Mesenchymal stem cell (in vitro differentiated cells and primary cell): ENCODE data around the gene DICER1.

Source experiments
- DNase-seq: peaks from one replicate; pipeline ENCODE4 v3.0.0-alpha.2; 2013
- H2AFZ ChIP-seq: one replicate; pipeline ENCODE4 v1.6.1; 2013; ENCODE audit warnings: low read depth, mild to moderate bottlenecking, control low read depth, inconsistent platforms, low read length, moderate library complexity
- H2AK5ac ChIP-seq: 2 replicates; pipeline ENCODE4 v1.6.1; 2013; ENCODE audit warnings: low read length, moderate library complexity, mild to moderate bottlenecking, inconsistent platforms; ENCODE audit not compliant: severe bottlenecking
- H2BK120ac ChIP-seq: one replicate; pipeline ENCODE4 v1.6.1; 2013; ENCODE audit warnings: low read depth, mild to moderate bottlenecking, inconsistent platforms, low read length, moderate library complexity
- H2BK12ac ChIP-seq, 2 experiments: one replicate each; pipeline ENCODE4 v1.6.1; 2013; ENCODE audit warnings: inconsistent platforms in 2 of 2, low read length in 2 of 2, mild to moderate bottlenecking in 2 of 2, moderate library complexity in 2 of 2, control low read depth in 1 of 2
- H2BK15ac ChIP-seq: one replicate; pipeline ENCODE4 v1.6.1; 2013; ENCODE audit warnings: mild to moderate bottlenecking, low read depth, inconsistent platforms; ENCODE audit not compliant: poor library complexity, severe bottlenecking
- H2BK5ac ChIP-seq: 2 replicates; pipeline ENCODE4 v1.6.1; 2013; ENCODE audit warnings: low read depth, mild to moderate bottlenecking, low read length, control low read depth, inconsistent platforms; ENCODE audit not compliant: poor library complexity, severe bottlenecking
- H3K14ac ChIP-seq, 2 experiments: one replicate each; pipeline ENCODE4 v1.6.1; 2013; ENCODE audit warnings: inconsistent platforms in 2 of 2, low read length in 2 of 2, control low read depth in 1 of 2, mild to moderate bottlenecking in 1 of 2, moderate library complexity in 1 of 2
- H3K18ac ChIP-seq, 2 experiments: one replicate each; pipeline ENCODE4 v1.6.1; 2013; ENCODE audit warnings: inconsistent platforms in 2 of 2, low read length in 2 of 2, control low read depth in 1 of 2, low read depth in 1 of 2, mild to moderate bottlenecking in 1 of 2
- H3K23ac ChIP-seq, 2 experiments: one replicate each; pipeline ENCODE4 v1.6.1; 2013; ENCODE audit warnings: inconsistent platforms in 2 of 2, low read length in 2 of 2, mild to moderate bottlenecking in 2 of 2, moderate library complexity in 2 of 2, control low read depth in 1 of 2
- H3K27ac ChIP-seq: 2 replicates; pipeline ENCODE4 v1.5.1; 2013; ENCODE audit warnings: mild to moderate bottlenecking, moderate library complexity, low read length, control low read depth, inconsistent platforms; ENCODE audit not compliant: poor library complexity, severe bottlenecking
- H3K27me3 ChIP-seq, 2 experiments: 2 replicates each; pipeline versions ENCODE4 v1.6.1 to v1.7.0; 2013; ENCODE audit warnings: low read length in 2 of 2, mild to moderate bottlenecking in 2 of 2, moderate library complexity in 2 of 2, control low read depth in 1 of 2, inconsistent platforms in 1 of 2; ENCODE audit not compliant: control insufficient read depth in 1 of 2, insufficient read depth in 1 of 2
- H3K36me3 ChIP-seq, 2 experiments: 2 replicates each; pipeline versions ENCODE4 v1.6.1 to v1.7.0; 2013; ENCODE audit warnings: low read length in 2 of 2, control low read depth in 1 of 2, inconsistent platforms in 1 of 2, low read depth in 1 of 2, mild to moderate bottlenecking in 1 of 2; ENCODE audit not compliant: insufficient read depth in 2 of 2, control insufficient read depth in 1 of 2
- H3K4ac ChIP-seq, 2 experiments: one replicate each; pipeline ENCODE4 v1.6.1; 2013; ENCODE audit warnings: inconsistent platforms in 2 of 2, low read length in 2 of 2, mild to moderate bottlenecking in 2 of 2, moderate library complexity in 2 of 2, control low read depth in 1 of 2, low read depth in 1 of 2
- H3K4me1 ChIP-seq: 2 replicates; pipeline ENCODE4 v1.6.1; 2013; ENCODE audit warnings: low read depth, low read length, control low read depth; ENCODE audit not compliant: control insufficient read depth, insufficient read depth
- H3K4me2 ChIP-seq: 2 replicates; pipeline ENCODE4 v1.6.1; 2013; ENCODE audit warnings: low read length, mild to moderate bottlenecking, inconsistent platforms; ENCODE audit not compliant: poor library complexity, severe bottlenecking
- H3K4me3 ChIP-seq, 2 experiments: 2 replicates each; pipeline versions ENCODE4 v1.5.1 to v1.7.0; 2013; ENCODE audit warnings: low read length in 2 of 2, mild to moderate bottlenecking in 2 of 2, control low read depth in 1 of 2, low read depth in 1 of 2; ENCODE audit not compliant: insufficient read depth in 1 of 2
- H3K79me1 ChIP-seq: replicated peaks from 2 replicates; pipeline ENCODE4 v1.6.1; 2013; ENCODE audit warnings: mild to moderate bottlenecking, control low read depth, low read length, inconsistent platforms; ENCODE audit not compliant: poor library complexity, severe bottlenecking
- H3K9ac ChIP-seq: 2 replicates; pipeline ENCODE4 v1.7.0; 2013; ENCODE audit warnings: mild to moderate bottlenecking, low read length, moderate library complexity
- H3K9me3 ChIP-seq: 2 replicates; pipeline ENCODE4 v1.7.0; 2013; ENCODE audit warnings: mild to moderate bottlenecking, low read length; ENCODE audit not compliant: control insufficient read depth
- H4K8ac ChIP-seq: one replicate; pipeline ENCODE4 v1.6.1; 2013; ENCODE audit warnings: inconsistent platforms, mild to moderate bottlenecking, low read length, moderate library complexity
- H4K91ac ChIP-seq: one replicate; pipeline ENCODE4 v1.6.1; 2013; ENCODE audit warnings: mild to moderate bottlenecking, low read length, inconsistent platforms
- WGBS: methylation state at CpG from one replicate; pipeline ENCODE4 v1.1.7; 2013; ENCODE audit warnings: mixed read lengths; 5-methylcytosine and 5-hydroxymethylcytosine counted together

The DICER1 gene

DNA sequence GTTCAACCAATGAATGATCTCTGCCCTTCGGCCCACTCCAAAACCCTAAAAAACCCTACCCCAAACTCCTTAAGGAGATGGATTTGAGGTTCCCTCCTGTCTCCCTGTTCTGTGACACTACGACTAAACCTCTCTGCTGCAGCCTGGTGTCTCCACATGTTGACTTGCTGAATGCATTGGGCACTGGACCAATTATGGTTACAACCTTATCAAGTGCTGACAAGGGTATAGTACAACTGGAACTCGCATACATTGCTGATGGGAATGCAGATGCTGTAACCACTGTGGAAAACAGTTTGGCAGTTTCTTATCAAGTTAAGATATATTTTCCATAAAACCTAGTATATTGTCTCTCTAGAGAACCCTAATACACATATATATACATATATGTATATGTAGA lies 6.3 kb upstream of the DICER1 start:
- Histone ChIP-seq H3K36me3 (no peaks in the 10 kb centered on the region), H3K4me1 (peaks cover 2% of the 10 kb centered on the region), H2BK120ac (no peak overlapping the region), H3K79me1 (peaks cover 9% of the 10 kb centered on the region), H3K4me3 (no peak overlapping the region), H3K27me3 (no peaks in the 10 kb centered on the region), H3K9ac (no peak overlapping the region), H2BK12ac (no peak overlapping the region), H3K23ac (no peak overlapping the region), H3K14ac (no peak overlapping the region), H4K91ac (no peak overlapping the region), H3K18ac (no peak overlapping the region), H3K4ac (no peak overlapping the region), H3K27ac (no peak overlapping the region), H3K4me2 (no peak overlapping the region), H4K8ac (no peak overlapping the region), H2AK5ac (no peak overlapping the region), H2BK5ac (no peak overlapping the region), H3K9me3 (peaks cover 13% of the 10 kb centered on the region), H2BK15ac (no peak overlapping the region), H2AFZ (no peak overlapping the region)
- DNase-seq, result no peak
- WGBS, result 88% methylated on average over 2 of the region's 3 CpGs

DNA sequence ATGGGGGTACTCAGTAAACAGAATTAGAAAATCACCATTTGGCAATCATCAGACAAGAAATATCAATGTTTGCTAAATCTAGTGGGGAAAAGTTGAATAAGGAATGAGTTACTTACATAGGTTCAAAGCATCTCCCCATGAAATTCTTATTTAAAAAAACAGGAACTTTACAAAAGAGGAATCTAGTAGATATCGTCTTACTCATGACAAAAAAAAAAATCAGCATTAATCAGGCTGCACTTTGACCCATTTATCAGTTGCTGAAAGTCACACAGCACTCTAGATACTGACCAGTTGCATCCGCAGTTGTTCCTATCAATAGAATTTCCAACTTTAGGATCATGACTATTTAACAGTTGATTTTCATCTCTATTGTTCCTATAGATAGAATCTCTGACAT lies 5.8 kb upstream of the DICER1 start:
- Histone ChIP-seq H2BK12ac (no peak overlapping the region), H3K27me3 (no peaks in the 10 kb centered on the region), H2BK5ac (no peak overlapping the region), H2BK15ac (no peak overlapping the region), H4K8ac (no peak overlapping the region), H2AFZ (no peak overlapping the region), H3K27ac (no peak overlapping the region), H4K91ac (no peak overlapping the region), H3K79me1 (peaks cover 12% of the 10 kb centered on the region), H3K23ac (no peak overlapping the region), H3K18ac (no peak overlapping the region), H2BK120ac (no peak overlapping the region), H3K14ac (no peak overlapping the region), H3K36me3 (no peaks in the 10 kb centered on the region), H2AK5ac (no peak overlapping the region), H3K4ac (no peak overlapping the region), H3K9me3 (peaks cover 13% of the 10 kb centered on the region), H3K4me2 (no peak overlapping the region), H3K4me1 (peaks cover 5% of the 10 kb centered on the region), H3K9ac (no peak overlapping the region), H3K4me3 (no peak overlapping the region)
- 94% methylated on average over 1 of the region's 2 CpGs for WGBS
- DNase-seq, result no peak

DNA sequence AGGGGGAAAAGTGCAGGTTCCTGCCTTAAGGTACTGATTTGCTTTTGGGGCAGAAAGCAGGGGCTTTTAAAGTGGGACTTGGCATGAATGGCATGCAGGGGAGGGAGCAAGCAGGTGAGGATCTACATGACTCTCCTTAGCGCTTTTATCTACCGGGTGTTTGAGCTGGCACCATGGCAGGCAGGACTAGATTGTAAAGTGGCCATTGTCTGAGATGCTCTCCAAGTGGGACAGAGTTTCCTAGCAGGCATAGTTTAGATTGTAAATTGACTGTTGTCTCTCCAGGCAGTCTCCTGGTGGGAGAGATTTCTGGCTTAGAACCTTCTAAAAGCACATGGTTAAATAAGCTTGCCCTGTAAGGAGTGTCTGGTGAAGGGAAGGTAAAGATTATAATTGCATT lies 5.3 kb upstream of the DICER1 start:
- Histone ChIP-seq H4K8ac (no peak overlapping the region), H2BK15ac (no peak overlapping the region), H3K4me1 (peaks cover 6% of the 10 kb centered on the region), H3K4me2 (no peak overlapping the region), H4K91ac (no peak overlapping the region), H2AK5ac (no peak overlapping the region), H2BK12ac (no peak overlapping the region), H3K79me1 (peaks cover 12% of the 10 kb centered on the region), H3K18ac (no peak overlapping the region), H3K36me3 (no peaks in the 10 kb centered on the region), H3K9me3 (peaks cover 13% of the 10 kb centered on the region), H3K27me3 (no peaks in the 10 kb centered on the region), H3K14ac (no peak overlapping the region), H3K23ac (no peak overlapping the region), H2BK120ac (no peak overlapping the region), H3K4ac (no peak overlapping the region), H3K9ac (no peak overlapping the region), H2BK5ac (no peak overlapping the region), H3K27ac (no peak overlapping the region), H2AFZ (no peak overlapping the region), H3K4me3 (no peak overlapping the region)
- no peak for DNase-seq
- WGBS, result 66% methylated on average over 2 of the region's 2 CpGs

DNA sequence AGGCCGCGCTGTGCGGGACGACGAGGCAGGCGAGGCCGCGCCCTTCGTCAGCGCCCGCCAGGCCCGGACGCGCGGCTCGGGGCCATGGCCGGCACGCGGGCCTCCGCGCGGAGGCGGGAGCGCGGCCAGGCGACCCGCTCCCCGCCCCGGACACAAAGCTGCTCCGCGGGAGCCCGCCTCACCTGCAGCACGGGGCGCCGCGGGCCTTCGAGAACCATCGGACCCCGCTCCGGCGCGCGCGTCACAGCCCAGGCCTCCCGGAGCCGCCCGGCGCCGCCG lies 342 bp downstream of the DICER1 start:
- H3K36me3 ChIP-seq, result no peaks in the 10 kb centered on the region
- peak overlapping the region; percentile 88 for H2BK120ac ChIP-seq
- no peak overlapping the region for H3K27ac ChIP-seq
- peak overlapping the region; percentile 96 for H4K8ac ChIP-seq
- peak overlapping the region; percentile 85 for H3K4me2 ChIP-seq
- peak overlapping the region; percentile 40 for H2BK15ac ChIP-seq
- peak overlapping the region in 1 of 2 experiments; percentile 39 for H2BK12ac ChIP-seq
- 0% methylated on average over 20 of the region's 50 CpGs for WGBS
- H3K4ac ChIP-seq, result peak overlapping the region; percentile 87 to 99
- H3K79me1 ChIP-seq, result peaks cover 10% of the 10 kb centered on the region
- H3K14ac ChIP-seq, result peak overlapping the region; percentile 62 to 91
- peak overlapping the region; percentile 0 to 94 for H3K18ac ChIP-seq
- peak overlapping the region; percentile 81 to 91 for H3K4me3 ChIP-seq
- H3K9me3 ChIP-seq, result no peaks in the 10 kb centered on the region
- DNase-seq, result no peak
- H3K27me3 ChIP-seq, result no peaks in the 10 kb centered on the region
- no peak overlapping the region for H2AK5ac ChIP-seq
- H2AFZ ChIP-seq, result peak overlapping the region; percentile 99
- H3K9ac ChIP-seq, result peak overlapping the region; percentile 98
- H4K91ac ChIP-seq, result peak overlapping the region; percentile 91
- H3K4me1 ChIP-seq, result peaks cover 6% of the 10 kb centered on the region
- peak overlapping the region in 1 of 2 experiments; percentile 29 for H3K23ac ChIP-seq
- H2BK5ac ChIP-seq, result peak overlapping the region; percentile 91
